ENCODE measurements around the gene FHIT.

GRCh38 chr3:59751606-59752005 is 1499.6 kb downstream of the FHIT start:
- no peak for TF ChIP-seq EZH2 (IDR thresholded peaks at IDR 0.05)
- TF ChIP-seq CTCF (IDR thresholded peaks at IDR 0.05), result no peak

Measured in neural progenitor cell (in vitro differentiated cells).